ENCODE data around the gene CD82.
"Not testable (repeated sequence)": the region's sequence is repeated elsewhere in the genome, so short reads cannot be mapped to it uniquely, and the experiment has no call there.

CD82 gene

DNA sequence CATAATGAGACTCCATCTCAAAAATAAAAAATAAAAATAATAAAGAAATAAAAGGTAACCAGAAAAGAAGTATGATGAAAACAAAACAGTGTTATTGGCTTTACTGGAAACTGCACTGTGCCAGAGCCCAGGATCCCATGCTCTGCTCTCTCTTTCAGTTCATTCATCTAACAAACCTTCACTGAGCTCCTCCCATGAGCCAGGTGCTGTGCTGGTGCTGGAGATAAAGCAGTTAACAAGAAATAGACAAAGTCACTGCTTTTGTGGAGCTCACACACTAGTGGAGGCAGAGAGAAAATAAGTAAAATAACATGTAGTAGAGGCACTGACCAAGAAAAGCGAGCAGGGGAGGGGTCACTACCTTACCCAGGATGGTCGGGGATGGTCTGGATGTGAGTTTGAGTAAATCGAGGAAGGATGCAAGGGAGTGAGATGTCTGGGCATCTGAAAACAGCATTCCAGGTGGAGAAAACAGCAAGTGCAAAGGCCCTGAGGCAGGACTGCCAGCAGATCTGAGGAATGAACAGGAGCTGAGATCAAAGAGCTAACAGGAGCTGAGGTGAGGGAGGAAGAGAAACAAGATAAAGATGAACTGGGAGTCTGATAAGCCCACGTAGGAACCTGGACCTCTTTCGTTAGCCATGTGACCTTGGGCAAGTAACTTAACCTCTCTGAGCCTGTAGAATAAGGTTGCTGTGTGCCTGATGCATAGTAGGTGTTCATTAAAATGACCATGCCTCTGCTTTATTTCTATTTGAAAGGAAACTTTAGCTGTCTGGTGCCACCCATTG, 31.3 kb upstream of the CD82 start:
- DNase-seq (ENCODE audit: low spot score): no peak

GRCh38 chr11:44535191-44535980, 30.1 kb upstream of the CD82 start:
- peak; percentile 19 for DNase-seq (ENCODE audit: low spot score)

GRCh38 chr11:44536788-44537516, 28.5 kb upstream of the CD82 start:
- no peak for DNase-seq (ENCODE audit: low spot score)

- no peak for DNase-seq (ENCODE audit: low spot score)
These were observed 27.8 kb upstream of the CD82 start for GRCh38 chr11:44537679-44538078.

DNA sequence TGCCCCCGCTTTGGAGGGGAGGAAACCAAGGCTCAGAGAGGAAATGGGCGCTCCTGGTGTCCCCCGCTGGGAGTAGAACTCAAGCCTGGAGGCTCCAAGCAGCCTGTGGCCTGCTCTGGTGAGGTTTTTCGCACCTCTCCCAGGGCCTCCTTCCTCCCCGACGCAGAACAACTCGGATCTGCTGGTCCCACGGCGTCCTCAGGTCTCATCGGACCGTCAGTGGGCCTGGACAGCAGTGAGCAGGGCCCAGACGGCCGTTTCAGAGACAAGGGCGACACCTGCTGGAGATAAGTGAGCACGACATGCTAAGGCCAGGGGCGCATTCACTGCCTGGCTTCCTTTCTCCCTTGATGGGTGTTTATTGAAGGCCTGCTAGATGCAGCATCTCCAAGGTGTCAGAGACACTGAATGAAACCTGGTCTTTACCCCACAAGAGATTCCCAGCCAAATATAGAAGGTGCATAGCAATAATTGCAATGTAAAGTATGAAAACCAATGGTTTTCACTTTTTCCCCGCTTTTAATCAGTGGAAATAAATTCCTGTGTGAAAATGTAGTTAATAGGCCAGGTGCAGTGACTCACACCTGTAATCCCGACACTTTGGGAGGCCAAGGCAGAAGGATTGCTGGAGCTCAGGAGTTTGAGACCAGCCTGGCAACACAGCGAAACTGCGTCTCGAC, 26.9 kb upstream of the CD82 start:
- peak; percentile 88 for DNase-seq (ENCODE audit: low spot score)

DNA sequence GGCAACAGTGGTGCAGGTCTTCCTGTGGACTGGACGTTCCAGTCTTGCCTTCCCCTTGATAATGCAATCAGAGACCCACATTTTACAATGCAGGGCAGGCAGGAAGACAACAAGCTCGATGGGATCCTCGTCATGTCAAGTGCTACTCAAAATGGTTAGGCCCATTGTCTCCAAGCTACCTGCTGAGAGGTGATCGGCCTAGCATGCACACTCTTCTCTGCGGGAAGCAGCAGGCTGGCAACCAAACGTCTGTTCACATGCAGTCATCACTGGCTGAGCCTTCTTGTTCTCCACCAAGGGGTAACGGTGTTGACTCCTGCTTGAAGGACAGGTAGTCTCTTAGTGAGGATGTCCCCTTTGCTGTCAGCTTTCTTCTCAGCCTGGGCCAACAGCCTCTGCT, 25.5 kb upstream of the CD82 start:
- DNase-seq (ENCODE audit: low spot score): no peak

DNA sequence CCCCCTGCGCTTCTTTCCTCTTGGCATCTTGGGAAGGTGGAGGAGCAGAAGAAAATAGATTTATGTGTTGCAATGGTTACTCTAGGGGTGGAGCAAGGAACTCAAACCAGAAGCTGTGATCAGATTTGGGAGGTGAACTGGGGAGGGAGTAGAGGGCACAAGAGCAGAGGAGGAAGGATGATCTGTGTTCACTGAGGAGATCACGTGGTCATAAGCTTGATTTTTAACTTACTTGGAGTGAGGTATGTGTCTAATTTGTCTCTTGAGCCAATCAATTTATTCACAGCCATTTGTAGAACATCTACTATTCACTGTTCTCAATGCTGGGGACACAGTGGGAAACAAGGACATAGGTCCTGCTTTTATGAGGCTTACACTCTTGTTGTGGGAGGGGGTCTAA, 24.8 kb upstream of the CD82 start:
- no peak for DNase-seq (ENCODE audit: low spot score)

- no peak for DNase-seq (ENCODE audit: low spot score)
These were observed 23.1 kb upstream of the CD82 start for GRCh38 chr11:44542372-44542771.

- not testable (repeated sequence) for DNase-seq (ENCODE audit: low spot score)
These were observed 18.5 kb upstream of the CD82 start for GRCh38 chr11:44546984-44547383.

DNA sequence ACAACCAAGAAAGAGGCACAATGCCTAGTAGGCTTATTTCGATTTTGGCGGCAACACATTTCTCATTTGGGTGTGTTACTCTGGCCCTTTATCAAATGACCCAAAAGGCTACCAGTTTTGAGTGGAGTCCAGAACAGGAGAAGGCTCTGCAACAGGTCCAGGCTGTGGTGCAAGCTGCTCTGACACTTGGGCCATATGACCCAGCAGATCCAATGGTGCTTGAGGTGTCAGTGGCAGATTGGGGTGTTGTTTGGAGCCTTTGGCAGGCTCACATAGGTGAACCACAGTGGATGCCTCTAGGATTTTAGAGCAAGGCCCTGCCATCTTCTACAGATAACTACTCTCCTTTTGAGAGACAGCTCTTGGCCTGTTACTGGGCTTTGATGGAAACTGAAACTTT, 17.9 kb upstream of the CD82 start:
- not testable (repeated sequence) for DNase-seq (ENCODE audit: low spot score)

DNA sequence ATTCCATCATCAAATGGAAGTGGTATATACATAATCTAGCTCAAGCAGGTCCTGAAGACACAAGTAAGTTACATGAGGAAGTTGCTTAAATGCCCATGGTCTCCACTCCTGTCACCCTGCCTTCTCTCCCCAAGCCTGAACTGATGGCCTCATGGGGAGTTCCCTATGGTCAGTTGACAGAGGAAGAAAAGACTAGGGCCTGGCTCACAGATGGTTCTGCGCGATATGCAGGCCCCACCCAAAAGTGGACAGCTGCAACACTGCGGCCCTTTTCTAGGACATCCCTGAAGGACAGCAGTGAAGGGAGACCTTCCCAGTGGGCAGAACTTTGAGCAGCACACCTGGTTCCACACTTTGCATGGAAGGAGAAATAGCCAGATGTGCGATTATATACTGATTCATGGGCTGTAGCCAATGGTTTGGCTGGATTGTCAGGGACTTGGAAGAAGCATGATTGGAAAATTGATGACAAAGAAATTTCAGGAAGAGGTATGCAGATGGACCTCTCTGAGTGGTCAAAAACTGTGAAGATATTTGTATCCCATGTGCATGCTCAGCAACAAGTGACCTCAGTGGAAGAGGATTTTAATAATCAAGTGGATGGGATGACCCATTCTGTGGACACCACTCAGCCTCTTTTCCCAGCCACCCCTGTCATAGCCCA, 17.3 kb upstream of the CD82 start:
- no peak for DNase-seq (ENCODE audit: low spot score)

DNA sequence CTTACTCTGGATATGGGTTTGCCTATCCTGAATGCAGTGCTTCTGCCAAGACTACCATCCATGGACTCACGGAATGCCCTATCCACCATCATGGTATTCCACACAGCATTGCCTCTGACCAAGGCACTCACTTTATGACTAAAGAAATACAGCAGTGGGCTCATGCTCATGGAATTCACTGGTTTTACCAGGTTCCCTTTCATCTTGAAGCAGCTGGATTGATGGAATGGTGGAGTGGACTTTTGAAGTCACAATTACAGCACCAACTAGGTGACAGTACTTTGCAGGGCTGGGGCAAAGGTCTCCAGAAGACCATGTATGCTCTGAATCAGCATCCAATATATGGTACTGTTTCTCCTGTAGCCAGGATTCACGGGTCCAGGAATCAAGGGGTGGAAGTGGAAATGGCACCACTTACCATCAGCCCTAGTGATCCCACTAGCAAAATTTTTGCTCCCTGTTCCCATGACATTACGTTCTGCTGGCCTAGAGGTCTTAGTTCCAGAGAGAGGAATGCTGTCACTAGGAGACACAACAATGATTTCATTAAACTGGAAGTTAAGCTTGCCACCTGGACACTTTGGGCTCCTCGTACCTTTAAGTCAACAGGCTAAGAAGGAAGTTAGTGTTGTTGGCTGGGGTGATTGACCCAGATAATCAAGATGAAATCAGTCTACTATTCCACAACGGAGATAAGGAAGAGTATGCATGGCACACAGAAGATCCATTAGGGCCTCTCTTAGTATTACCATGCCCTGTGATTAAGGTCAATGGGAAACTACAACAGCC, 16.3 kb upstream of the CD82 start:
- DNase-seq (ENCODE audit: low spot score): not testable (repeated sequence)

GRCh38 chr11:44550123-44550522, 15.3 kb upstream of the CD82 start:
- no peak for DNase-seq (ENCODE audit: low spot score)

- DNase-seq (ENCODE audit: low spot score): no peak
These were observed 13.9 kb upstream of the CD82 start for GRCh38 chr11:44551456-44552139.

- no peak for DNase-seq (ENCODE audit: low spot score)
These were observed 10.2 kb upstream of the CD82 start for GRCh38 chr11:44555031-44555800.

GRCh38 chr11:44556735-44557409, 8.6 kb upstream of the CD82 start:
- DNase-seq (ENCODE audit: low spot score): peak; percentile 82

DNA sequence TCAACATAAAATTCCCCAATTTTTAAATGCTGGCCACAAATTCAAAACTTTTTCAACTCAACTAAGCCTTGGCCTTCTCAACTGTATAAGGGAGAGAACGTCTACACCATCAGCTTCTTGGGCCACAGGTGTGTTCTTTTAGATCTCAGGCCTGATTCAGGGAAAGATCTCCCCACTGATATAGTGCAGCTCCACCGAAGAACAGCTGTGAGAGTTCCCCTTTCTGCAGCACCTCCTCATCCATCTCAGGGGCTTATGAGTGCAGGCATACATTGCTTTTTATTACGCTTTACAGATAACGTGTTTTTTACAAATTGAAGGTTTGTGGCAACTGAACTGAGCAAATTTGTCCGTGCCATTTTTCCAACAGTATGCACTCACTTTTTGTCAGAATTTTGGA, 8.0 kb upstream of the CD82 start:
- DNase-seq (ENCODE audit: low spot score): no peak

DNA sequence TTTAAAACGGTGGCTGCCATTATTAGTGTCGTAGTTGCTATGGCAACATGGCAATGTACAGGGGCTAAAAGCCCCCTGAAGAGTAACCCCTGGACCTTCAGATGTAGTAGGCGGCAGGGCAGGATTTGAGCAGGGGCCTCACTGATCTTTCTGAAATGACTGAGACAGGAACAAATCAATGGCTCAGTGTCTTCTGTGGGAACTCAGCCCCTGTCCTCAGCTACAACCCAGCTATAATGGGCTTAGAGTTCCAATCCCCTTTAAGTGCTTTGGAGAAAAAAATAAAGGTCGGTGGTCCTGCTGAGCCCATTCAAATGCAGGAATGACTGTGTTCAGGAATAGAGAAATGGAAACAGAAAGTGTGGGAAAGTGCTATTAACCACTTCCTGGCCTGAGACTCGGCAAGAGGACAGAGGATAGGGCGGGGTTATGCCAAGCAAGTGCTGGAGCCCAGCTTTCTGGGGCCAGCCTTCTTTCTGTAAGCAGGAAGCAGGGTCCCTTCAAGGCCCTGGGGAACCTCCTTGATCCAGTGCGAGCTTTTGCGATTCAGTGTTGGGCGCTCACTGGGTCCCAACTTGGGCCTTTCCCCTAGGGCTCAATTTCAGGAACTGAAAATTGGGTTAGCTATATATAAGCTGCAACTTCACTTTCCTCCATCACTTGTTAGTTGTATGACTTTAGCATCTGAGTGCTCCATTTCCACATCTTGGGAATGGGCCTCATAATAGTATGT, 6.1 kb upstream of the CD82 start:
- DNase-seq (ENCODE audit: low spot score): no peak
